PFSK-1 (cell line): ENCODE data around the gene ADORA3.

Experiments used
- FOXP2 ChIP-seq: optimal IDR thresholded peaks from 2 replicates; pipeline ENCODE3; 2011; ENCODE audit warnings: borderline replicate concordance, control low read depth, inconsistent platforms; ENCODE audit not compliant: insufficient read depth; ENCODE audit errors: extremely low read length, extremely low read depth
- POLR2AphosphoS5 ChIP-seq: IDR thresholded peaks from 2 replicates; pipeline ENCODE4 v1.6.1; 2012; ENCODE audit warnings: low read depth, mild to moderate bottlenecking, control low read depth, low read length, moderate library complexity
- SIN3A ChIP-seq: IDR thresholded peaks from 2 replicates; pipeline ENCODE4 v1.6.1; 2012; ENCODE audit warnings: mild to moderate bottlenecking, low read length, moderate library complexity, borderline replicate concordance; ENCODE audit not compliant: insufficient read depth
- TAF1 ChIP-seq: IDR thresholded peaks from 2 replicates; pipeline ENCODE4 v1.6.1; 2012; ENCODE audit warnings: low read length, control low read depth, borderline replicate concordance; ENCODE audit not compliant: insufficient read depth
- TF ChIP-seq, protein P1 (sequence below), 2 experiments: IDR thresholded peaks; 2 replicates each; pipeline versions ENCODE4 v1.6.1 to v1.8.0; 2011 to 2012; ENCODE audit warnings: low read depth in 2 of 2, low read length in 2 of 2, control low read depth in 1 of 2, inconsistent platforms in 1 of 2, mild to moderate bottlenecking in 1 of 2, moderate library complexity in 1 of 2; ENCODE audit not compliant: insufficient read depth in 1 of 2

Gene ADORA3

DNA sequence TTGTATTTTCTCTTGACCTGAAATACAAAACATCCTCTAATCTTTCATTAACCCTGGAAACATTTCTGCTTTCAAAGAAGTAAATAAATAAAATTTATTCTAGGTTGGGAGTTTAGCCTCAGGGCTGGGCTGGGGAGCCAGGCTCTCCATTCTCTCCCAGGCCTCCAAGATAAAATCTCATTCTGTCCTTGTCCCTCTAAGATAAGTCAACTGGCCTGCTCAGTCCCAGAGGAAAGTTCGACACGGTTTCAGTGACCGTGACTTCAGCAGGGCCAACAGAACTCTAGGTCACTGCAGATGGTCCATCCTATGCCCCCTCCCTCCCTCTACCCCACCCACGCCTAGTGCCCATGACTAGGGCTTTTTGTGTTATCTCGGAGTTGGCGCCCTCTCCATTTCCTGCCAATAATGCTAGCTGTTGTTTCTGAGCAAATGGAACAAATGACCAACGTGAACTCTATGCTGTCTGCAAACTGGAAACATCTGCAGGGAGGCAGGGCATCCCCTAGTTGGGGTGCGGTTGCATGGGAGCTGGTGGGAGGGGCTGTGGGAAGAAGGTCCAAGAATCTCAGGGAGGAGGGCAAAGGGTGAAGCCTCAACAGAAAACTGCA, 10.1 kb upstream of the ADORA3 start:
- TF ChIP-seq SIN3A: no peak
- TF ChIP-seq POLR2AphosphoS5: no peak

DNA sequence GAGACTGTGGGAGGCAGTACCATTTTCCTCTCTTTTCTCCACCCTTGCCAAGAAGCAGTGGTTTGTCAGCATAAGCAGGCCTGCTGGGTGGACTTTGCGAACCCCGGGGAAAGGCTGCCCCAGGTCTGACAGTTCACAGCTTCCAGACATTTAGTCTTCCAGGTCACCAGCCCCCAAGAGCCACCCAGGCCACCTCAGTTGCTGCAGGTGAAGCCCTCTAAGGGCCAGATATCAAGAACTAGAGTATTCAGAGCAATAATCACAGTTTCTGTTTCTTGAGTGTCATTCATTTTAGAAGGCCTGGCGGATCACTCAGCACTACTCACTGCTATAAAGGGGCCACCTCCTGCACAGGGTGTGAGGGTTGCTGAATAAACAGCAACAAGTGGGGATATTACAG, 9.5 kb upstream of the ADORA3 start:
- TF ChIP-seq, protein P1, sequence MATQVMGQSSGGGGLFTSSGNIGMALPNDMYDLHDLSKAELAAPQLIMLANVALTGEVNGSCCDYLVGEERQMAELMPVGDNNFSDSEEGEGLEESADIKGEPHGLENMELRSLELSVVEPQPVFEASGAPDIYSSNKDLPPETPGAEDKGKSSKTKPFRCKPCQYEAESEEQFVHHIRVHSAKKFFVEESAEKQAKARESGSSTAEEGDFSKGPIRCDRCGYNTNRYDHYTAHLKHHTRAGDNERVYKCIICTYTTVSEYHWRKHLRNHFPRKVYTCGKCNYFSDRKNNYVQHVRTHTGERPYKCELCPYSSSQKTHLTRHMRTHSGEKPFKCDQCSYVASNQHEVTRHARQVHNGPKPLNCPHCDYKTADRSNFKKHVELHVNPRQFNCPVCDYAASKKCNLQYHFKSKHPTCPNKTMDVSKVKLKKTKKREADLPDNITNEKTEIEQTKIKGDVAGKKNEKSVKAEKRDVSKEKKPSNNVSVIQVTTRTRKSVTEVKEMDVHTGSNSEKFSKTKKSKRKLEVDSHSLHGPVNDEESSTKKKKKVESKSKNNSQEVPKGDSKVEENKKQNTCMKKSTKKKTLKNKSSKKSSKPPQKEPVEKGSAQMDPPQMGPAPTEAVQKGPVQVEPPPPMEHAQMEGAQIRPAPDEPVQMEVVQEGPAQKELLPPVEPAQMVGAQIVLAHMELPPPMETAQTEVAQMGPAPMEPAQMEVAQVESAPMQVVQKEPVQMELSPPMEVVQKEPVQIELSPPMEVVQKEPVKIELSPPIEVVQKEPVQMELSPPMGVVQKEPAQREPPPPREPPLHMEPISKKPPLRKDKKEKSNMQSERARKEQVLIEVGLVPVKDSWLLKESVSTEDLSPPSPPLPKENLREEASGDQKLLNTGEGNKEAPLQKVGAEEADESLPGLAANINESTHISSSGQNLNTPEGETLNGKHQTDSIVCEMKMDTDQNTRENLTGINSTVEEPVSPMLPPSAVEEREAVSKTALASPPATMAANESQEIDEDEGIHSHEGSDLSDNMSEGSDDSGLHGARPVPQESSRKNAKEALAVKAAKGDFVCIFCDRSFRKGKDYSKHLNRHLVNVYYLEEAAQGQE (IDR thresholded peaks at IDR 0.05; ENCODE audit: insufficient read depth in 1 of 2, low read depth in 2 of 2, low read length in 2 of 2): no peak
- TF ChIP-seq TAF1 (no peak), SIN3A (no peak), POLR2AphosphoS5 (no peak), FOXP2 (no peak)

DNA sequence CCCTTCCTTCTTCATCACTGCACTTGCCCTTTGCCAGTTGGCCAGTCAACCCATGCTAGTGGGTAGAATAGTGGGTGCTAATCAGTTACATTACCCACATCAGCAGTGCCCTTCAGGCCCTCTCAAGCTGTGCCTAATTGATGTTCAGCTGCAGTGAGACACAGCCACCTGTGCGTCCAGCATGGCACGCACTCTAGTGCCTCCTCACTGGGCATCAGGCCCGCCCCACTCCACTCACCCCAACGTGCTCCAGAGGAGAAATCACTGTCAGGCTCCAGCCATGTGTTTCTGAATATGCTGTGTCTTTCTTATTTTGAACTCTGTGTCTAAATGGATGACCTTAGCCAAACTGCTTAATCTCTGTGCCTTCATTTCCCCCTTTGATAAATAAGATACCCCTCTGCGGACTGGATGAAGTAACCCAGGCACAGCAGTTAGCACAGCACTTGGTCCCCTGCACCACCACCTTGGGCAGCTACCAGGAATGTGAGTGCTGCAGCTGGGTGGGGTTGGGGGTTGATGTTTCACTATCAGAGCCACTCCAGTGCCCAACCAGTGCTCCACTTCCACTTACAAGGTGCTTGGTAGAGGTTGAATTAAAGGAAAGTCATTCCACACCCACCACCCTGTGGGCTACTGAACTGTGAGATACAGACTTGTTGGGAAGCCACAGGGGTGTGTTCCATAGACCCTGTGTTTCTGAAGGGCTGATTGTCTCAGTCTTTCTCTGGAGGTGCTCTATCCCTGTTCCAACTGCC, 8.9 kb upstream of the ADORA3 start:
- no peak for TF ChIP-seq POLR2AphosphoS5
- no peak for TF ChIP-seq SIN3A
- no peak for TF ChIP-seq TAF1
- no peak for TF ChIP-seq FOXP2
- TF ChIP-seq, protein P1 (IDR thresholded peaks at IDR 0.05; ENCODE audit: insufficient read depth in 1 of 2, low read depth in 2 of 2, low read length in 2 of 2): no peak

DNA sequence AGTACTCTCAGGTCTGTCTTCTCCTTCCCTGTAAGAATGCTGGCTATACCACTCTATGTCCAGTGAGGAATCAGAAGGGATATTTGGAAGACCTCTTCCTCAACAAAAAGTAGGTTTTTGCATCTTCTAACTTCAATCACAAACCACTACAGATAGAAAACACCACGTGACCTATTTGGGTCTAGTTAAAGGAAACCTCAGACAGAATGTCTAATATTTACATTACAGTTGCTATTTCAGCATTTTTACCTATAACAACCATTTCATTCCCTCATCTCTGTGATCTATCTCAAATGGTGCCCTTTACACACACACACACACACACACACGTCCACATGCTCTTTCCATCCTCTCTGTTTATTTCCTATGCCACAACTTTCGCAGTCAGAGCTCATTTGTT, 7.9 kb upstream of the ADORA3 start:
- TF ChIP-seq POLR2AphosphoS5 (no peak), SIN3A (no peak)
- TF ChIP-seq, protein P1 (IDR thresholded peaks at IDR 0.05; ENCODE audit: insufficient read depth in 1 of 2, low read depth in 2 of 2, low read length in 2 of 2): no peak

DNA sequence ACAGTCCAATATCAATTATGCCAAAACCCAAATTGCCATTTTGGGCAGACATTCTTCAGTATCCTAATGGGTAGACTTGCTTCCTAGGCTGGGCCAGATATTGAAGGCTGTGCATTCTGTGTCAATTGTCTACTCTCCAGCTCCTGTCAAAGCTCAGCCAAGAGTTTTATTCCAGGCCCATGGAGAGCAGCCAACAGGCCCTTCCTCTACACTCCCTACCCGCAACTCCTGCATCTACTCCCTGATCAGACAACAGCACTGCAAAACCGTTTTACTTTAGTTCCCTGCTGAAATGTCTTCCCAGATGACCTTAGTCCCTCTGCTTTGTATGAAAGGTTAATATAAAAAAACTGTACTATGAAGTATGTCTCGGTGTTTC, 6.6 kb upstream of the ADORA3 start:
- no peak for TF ChIP-seq POLR2AphosphoS5
- TF ChIP-seq, protein P1 (IDR thresholded peaks at IDR 0.05; ENCODE audit: insufficient read depth in 1 of 2, low read depth in 2 of 2, low read length in 2 of 2): no peak
- no peak for TF ChIP-seq SIN3A
- no peak for TF ChIP-seq TAF1
- TF ChIP-seq FOXP2: no peak
